ENCODE results near the gene ADNP.
"Not testable (repeated sequence)": the region's sequence is repeated elsewhere in the genome, so short reads cannot be mapped to it uniquely, and the experiment has no call there.

ADNP gene

GRCh38 chr20:50931306-50932015 is at the start of gene ADNP:
Gene ADNP (minus strand): TSS chr20:50931437. CDS start chr20:50903996, 27,441 bp downstream.
- DNase-seq: peak; percentile 39

GRCh38 chr20:50980071-50980681 is 48.9 kb upstream of the ADNP start:
- peak; percentile 42 for DNase-seq

- DNase-seq: not testable (repeated sequence)
These were observed 47.3 kb upstream of the ADNP start for GRCh38 chr20:50978533-50978932.

- DNase-seq: no peak
These were observed 46.1 kb upstream of the ADNP start for GRCh38 chr20:50977066-50978021.

GRCh38 chr20:50975701-50976330 is 44.6 kb upstream of the ADNP start:
- no peak for DNase-seq

- no peak for DNase-seq
These were observed 38.7 kb upstream of the ADNP start for GRCh38 chr20:50969912-50970311.

GRCh38 chr20:50969435-50969834 is 38.2 kb upstream of the ADNP start:
- DNase-seq: no peak

- DNase-seq: no peak
These were observed 37.1 kb upstream of the ADNP start for GRCh38 chr20:50968289-50968688.

GRCh38 chr20:50967586-50967985 is 36.3 kb upstream of the ADNP start:
- DNase-seq: no peak

GRCh38 chr20:50959543-50960126 is 28.4 kb upstream of the ADNP start:
- DNase-seq: no peak

GRCh38 chr20:50958615-50959542 is 27.6 kb upstream of the ADNP start, which contains the start of gene MOCS3:
Gene MOCS3 (plus strand): TSS chr20:50958818. CDS start chr20:50958843, 25 bp downstream.
- DNase-seq: no peak

GRCh38 chr20:50957798-50958614 is 26.8 kb upstream of the ADNP start, which contains the start of gene DPM1:
Gene DPM1 (minus strand): TSS chr20:50958532. CDS start chr20:50958523, 9 bp downstream.
- DNase-seq: peak; percentile 37

GRCh38 chr20:50957276-50957675 is 26.0 kb upstream of the ADNP start:
- DNase-seq: no peak

GRCh38 chr20:50953821-50954220 is 22.6 kb upstream of the ADNP start:
- no peak for DNase-seq

GRCh38 chr20:50953196-50953595 is 22.0 kb upstream of the ADNP start:
- no peak for DNase-seq

- no peak for DNase-seq
These were observed 17.0 kb upstream of the ADNP start for GRCh38 chr20:50948132-50948785.

- no peak for DNase-seq
These were observed 11.8 kb upstream of the ADNP start for GRCh38 chr20:50943069-50943468.

GRCh38 chr20:50933589-50933988 is 2.4 kb upstream of the ADNP start:
- no peak for DNase-seq

GRCh38 chr20:50932691-50933280 is 1.5 kb upstream of the ADNP start:
- DNase-seq: no peak
